Non-pigmented ciliary epithelial cell (primary cell): Measurements from ENCODE around the gene DACH2.

ENCODE experiments used
- DNase-seq: peaks from one replicate; pipeline ENCODE4 v3.0.0-alpha.2; 2010; ENCODE audit warnings: low read depth

Gene DACH2

GRCh38 chrX:86322913-86323312 lies 174.7 kb downstream of the DACH2 start:
- no peak for DNase-seq

- DNase-seq: no peak
These were observed 180.9 kb downstream of the DACH2 start for GRCh38 chrX:86329174-86329573.

GRCh38 chrX:86348669-86349068 lies 200.4 kb downstream of the DACH2 start:
- DNase-seq: no peak

- DNase-seq: no peak
These were observed 200.9 kb downstream of the DACH2 start for GRCh38 chrX:86349115-86349514.

GRCh38 chrX:86369847-86370630 lies 221.8 kb downstream of the DACH2 start:
- DNase-seq: no peak

- DNase-seq: no peak
These were observed 222.7 kb downstream of the DACH2 start for GRCh38 chrX:86370927-86371326.

- DNase-seq: no peak
These were observed 231.0 kb downstream of the DACH2 start for GRCh38 chrX:86379209-86379608.

- DNase-seq: no peak
These were observed 235.7 kb downstream of the DACH2 start for GRCh38 chrX:86383681-86384540.

GRCh38 chrX:86407371-86407770 lies 259.1 kb downstream of the DACH2 start:
- no peak for DNase-seq

GRCh38 chrX:86421771-86422170 lies 273.5 kb downstream of the DACH2 start:
- DNase-seq: no peak

GRCh38 chrX:86436116-86436515 lies 287.9 kb downstream of the DACH2 start:
- DNase-seq: no peak

GRCh38 chrX:86455495-86455894 lies 307.2 kb downstream of the DACH2 start:
- DNase-seq: no peak

- DNase-seq: no peak
These were observed 312.5 kb downstream of the DACH2 start for GRCh38 chrX:86460760-86461159.

GRCh38 chrX:86504297-86504696 lies 356.0 kb downstream of the DACH2 start:
- DNase-seq: no peak

GRCh38 chrX:86507331-86507730 lies 359.1 kb downstream of the DACH2 start:
- DNase-seq: no peak

GRCh38 chrX:86579777-86580176 lies 431.5 kb downstream of the DACH2 start:
- DNase-seq: no peak

GRCh38 chrX:86604607-86605006 lies 456.4 kb downstream of the DACH2 start:
- no peak for DNase-seq

GRCh38 chrX:86696951-86697350 lies 548.7 kb downstream of the DACH2 start:
- DNase-seq: no peak

GRCh38 chrX:86711531-86712180 lies 563.4 kb downstream of the DACH2 start:
- DNase-seq: no peak

GRCh38 chrX:86714441-86714840 lies 566.2 kb downstream of the DACH2 start:
- no peak for DNase-seq

- no peak for DNase-seq
These were observed 576.0 kb downstream of the DACH2 start for GRCh38 chrX:86724277-86724676.

- DNase-seq: no peak
These were observed 598.8 kb downstream of the DACH2 start for GRCh38 chrX:86747091-86747490.

- no peak for DNase-seq
These were observed 657.0 kb downstream of the DACH2 start for GRCh38 chrX:86805241-86805640.
